GM23248 (cell line): Measurements from ENCODE around the gene PTAR1. TPM values are rescaled to one million over a fixed set of nuclear protein-coding genes. Genes with fewer than 3 reads are reported as not detected.

Experiments
- DNase-seq: peaks from one replicate; pipeline ENCODE4 v3.0.0-alpha.2; 2015
- H2AFZ ChIP-seq: fragments of 200-600 bp; sonication (generic); 2 replicates; pipeline ENCODE4 v1.6.1; 2016; ENCODE audit warnings: antibody characterized with exemption
- H3F3A ChIP-seq: fragments of 200-600 bp; sonication (generic); 2 replicates; pipeline ENCODE4 v1.6.1; 2016; ENCODE audit warnings: mild to moderate bottlenecking, antibody characterized with exemption, mixed run types; ENCODE audit not compliant: insufficient read depth
- H3K27ac ChIP-seq: fragments of 200-600 bp; sonication (generic); 2 replicates; pipeline ENCODE4 v1.5.1; 2016; ENCODE audit warnings: mild to moderate bottlenecking
- H3K27me3 ChIP-seq: fragments of 200-600 bp; sonication (generic); replicated peaks from 2 replicates; pipeline ENCODE4 v1.6.1; 2016; ENCODE audit warnings: mild to moderate bottlenecking; ENCODE audit not compliant: insufficient read depth
- H3K36me3 ChIP-seq: fragments of 200-600 bp; sonication (generic); 2 replicates; pipeline ENCODE4 v1.6.1; 2016; ENCODE audit warnings: low read depth, mild to moderate bottlenecking
- H3K4me1 ChIP-seq: fragments of 200-600 bp; sonication (generic); 2 replicates; pipeline ENCODE4 v1.6.1; 2016; ENCODE audit warnings: mild to moderate bottlenecking; ENCODE audit not compliant: insufficient read depth
- H3K4me2 ChIP-seq: fragments of 200-600 bp; sonication (generic); one replicate; pipeline ENCODE4 v1.6.1; 2016; ENCODE audit warnings: mild to moderate bottlenecking; ENCODE audit not compliant: unreplicated experiment
- H3K4me3 ChIP-seq: fragments of 200-600 bp; sonication (generic); 2 replicates; pipeline ENCODE4 v1.5.1; 2016; ENCODE audit warnings: mild to moderate bottlenecking
- H3K79me2 ChIP-seq: fragments of 200-600 bp; sonication (generic); 2 replicates; pipeline ENCODE4 v1.6.1; 2016; ENCODE audit warnings: mild to moderate bottlenecking; ENCODE audit not compliant: insufficient read depth
- H3K9ac ChIP-seq: fragments of 200-600 bp; sonication (generic); 2 replicates; pipeline ENCODE4 v1.6.1; 2016; ENCODE audit warnings: mild to moderate bottlenecking
- H3K9me2 ChIP-seq: fragments of 200-600 bp; sonication (generic); 2 replicates; pipeline ENCODE4 v1.6.1; 2016; ENCODE audit warnings: mixed run types, mild to moderate bottlenecking, moderate library complexity; ENCODE audit not compliant: insufficient read depth
- H3K9me3 ChIP-seq: fragments of 200-600 bp; sonication (generic); one replicate; pipeline ENCODE4 v1.6.1; 2017; ENCODE audit warnings: low read depth
- H4K20me1 ChIP-seq: fragments of 200-600 bp; sonication (generic); 2 replicates; pipeline ENCODE4 v1.6.0; 2016; ENCODE audit not compliant: insufficient read depth
- EZH2 ChIP-seq: fragments of 200-600 bp; sonication (generic); IDR thresholded peaks from 2 replicates; pipeline ENCODE4 v1.6.1; 2018; ENCODE audit warnings: antibody characterized with exemption, mild to moderate bottlenecking; ENCODE audit not compliant: insufficient read depth, poor library complexity, severe bottlenecking
- EZH2phosphoT487 ChIP-seq: fragments of 200-600 bp; sonication (generic); IDR thresholded peaks from 2 replicates; pipeline ENCODE4 v1.6.1; 2018; ENCODE audit warnings: antibody characterized with exemption, moderate library complexity, mild to moderate bottlenecking, low read depth; ENCODE audit not compliant: insufficient read depth
- WGBS, 2 experiments: methylation state at CpG; one replicate each; pipeline ENCODE4 v1.1.6; 2015 to 2017; ENCODE audit warnings: low lambda C conversion rate in 2 of 2, low coverage in 1 of 2; ENCODE audit errors: missing lambda C conversion rate in 2 of 2; 5-methylcytosine and 5-hydroxymethylcytosine counted together
- in situ Hi-C: fragments of 300-500 bp; cut with MboI; formaldehyde crosslinking; loops from 2 replicates; pipeline ENCODE4 v1.15.0; 2020
- polyA plus RNA-seq: library from polyadenylated mRNA; unstranded; fragments of >200 nt; fragmentation: Nextera tagmentation; extraction: Ambion mirVana; gene quantifications from 2 replicates; pipeline ENCODE4 v1.2.1, GENCODE V29; 2016
- total RNA-seq: library from RNA; depleted of rRNA; stranded (reverse); fragments of >200 nt; shearing (Covaris generic); gene quantifications from 2 replicates; pipeline ENCODE4 v1.2.3, GENCODE V29; 2014

The PTAR1 gene
- total and polyA plus RNA-seq, 2 experiments from 2014 or later = 10.8 to 57.9 TPM

GRCh38 chr9:69696802-69697201 is 63.0 kb downstream of the PTAR1 start:
- H3K9ac ChIP-seq = no peak overlapping the region
- no peak overlapping the region for H3K4me3 ChIP-seq
- H4K20me1 ChIP-seq = no peaks in the 10 kb centered on the region
- peaks cover 4% of the 10 kb centered on the region for H3K9me3 ChIP-seq
- H3K27ac ChIP-seq = no peak overlapping the region
- no peaks in the 10 kb centered on the region for H3K36me3 ChIP-seq
- no peaks in the 10 kb centered on the region for H3K27me3 ChIP-seq
- in situ Hi-C loops = no loop called here
- no peak for TF ChIP-seq EZH2phosphoT487
- no peak for TF ChIP-seq EZH2
- H3K4me1 ChIP-seq = no peaks in the 10 kb centered on the region
- H3F3A ChIP-seq = no peaks in the 10 kb centered on the region; the same call in 1 of the 2 replicates
- no peak for DNase-seq
- H3K9me2 ChIP-seq = no peaks in the 10 kb centered on the region
- H3K4me2 ChIP-seq = no peak overlapping the region
- no peaks in the 10 kb centered on the region for H3K79me2 ChIP-seq
- H2AFZ ChIP-seq = no peak overlapping the region
- 93 to 95% methylated on average over 2 of the region's 2 CpGs for WGBS, 2 experiments

GRCh38 chr9:69689991-69690538 is 69.7 kb downstream of the PTAR1 start:
- TF ChIP-seq EZH2phosphoT487 = no peak
- TF ChIP-seq EZH2 = no peak
- Histone ChIP-seq H3K79me2 (no peaks in the 10 kb centered on the region), H3K9me3 (no peaks in the 10 kb centered on the region), H4K20me1 (no peaks in the 10 kb centered on the region), H3K4me1 (no peaks in the 10 kb centered on the region), H3K27ac (no peak overlapping the region), H3K9me2 (no peaks in the 10 kb centered on the region), H3K4me3 (no peak overlapping the region), H3K9ac (no peak overlapping the region), H3K36me3 (no peaks in the 10 kb centered on the region), H3K4me2 (no peak overlapping the region), H3K27me3 (no peaks in the 10 kb centered on the region), H2AFZ (no peak overlapping the region), H3F3A (no peaks in the 10 kb centered on the region)
- no peak for DNase-seq
- in situ Hi-C loops = no loop called here
- WGBS, 2 experiments = 32 to 39% methylated on average over 2 of the region's 2 CpGs

- no peaks in the 10 kb centered on the region for H3K27me3 ChIP-seq
- WGBS, 2 experiments = 64 to 70% methylated on average over 5 of the region's 5 CpGs
- no peak for DNase-seq
- no peak overlapping the region for H2AFZ ChIP-seq
- no peak overlapping the region for H3K9ac ChIP-seq
- no peaks in the 10 kb centered on the region for H4K20me1 ChIP-seq
- H3K4me2 ChIP-seq = no peak overlapping the region
- H3K27ac ChIP-seq = no peak overlapping the region
- in situ Hi-C loops = no loop called here
- 0 out of 2 replicates have a peak, but pooled peaks cover 5% of the 10 kb centered on the region for H3K4me1 ChIP-seq
- no peaks in the 10 kb centered on the region for H3K9me3 ChIP-seq
- no peaks in the 10 kb centered on the region for H3K36me3 ChIP-seq
- H3K9me2 ChIP-seq = no peaks in the 10 kb centered on the region
- no peaks in the 10 kb centered on the region for H3K79me2 ChIP-seq
- no peaks in the 10 kb centered on the region for H3F3A ChIP-seq
- TF ChIP-seq EZH2 (no peak), EZH2phosphoT487 (no peak)
- no peak overlapping the region for H3K4me3 ChIP-seq
Measured at GRCh38 chr9:69683927-69684326, 75.9 kb downstream of the PTAR1 start.

- no peaks in the 10 kb centered on the region for H3K9me2 ChIP-seq
- no peak overlapping the region for H3K27ac ChIP-seq
- H4K20me1 ChIP-seq = no peaks in the 10 kb centered on the region
- peak; percentile 16 for DNase-seq
- peaks cover 18% of the 10 kb centered on the region for H3F3A ChIP-seq
- no peak overlapping the region for H3K9ac ChIP-seq
- H3K4me2 ChIP-seq = no peak overlapping the region
- H3K9me3 ChIP-seq = no peaks in the 10 kb centered on the region
- H3K36me3 ChIP-seq = no peaks in the 10 kb centered on the region
- in situ Hi-C loops = no loop called here
- no peaks in the 10 kb centered on the region for H3K79me2 ChIP-seq
- H2AFZ ChIP-seq = peak overlapping the region; percentile 45
- H3K27me3 ChIP-seq = no peaks in the 10 kb centered on the region
- H3K4me1 ChIP-seq = peaks cover 21% of the 10 kb centered on the region
- TF ChIP-seq EZH2phosphoT487 = no peak
- no peak for TF ChIP-seq EZH2
- 49 to 55% methylated on average over 4 of the region's 4 CpGs for WGBS, 2 experiments
- no peak overlapping the region for H3K4me3 ChIP-seq
Measured at GRCh38 chr9:69678843-69679538, 80.8 kb downstream of the PTAR1 start.
